ENCODE measurements around the gene ZNF426. TPM values are rescaled to one million over a fixed set of nuclear protein-coding genes. Genes with fewer than 3 reads are reported as not detected.
"Not testable (repeated sequence)": the region's sequence is repeated elsewhere in the genome, so short reads cannot be mapped to it uniquely, and the experiment has no call there.

Gene ZNF426
- polyA plus RNA-seq, 1 donor = 10.7 TPM

GRCh38 chr19:9552536-9553274 lies 14.3 kb upstream of the ZNF426 start:
- Histone ChIP-seq H3K4me1 (ENCODE audit: control insufficient read depth, insufficient read depth, low read length) (no peaks in the 10 kb centered on the region), H3K27ac (ENCODE audit: low read length) (no peak overlapping the region), H3K27me3 (ENCODE audit: control insufficient read depth, insufficient read depth, low read length) (no peaks in the 10 kb centered on the region), H3K9me3 (ENCODE audit: control insufficient read depth, low read depth, low read length) (peaks cover 9% of the 10 kb centered on the region), H3K4me3 (ENCODE audit: low read length) (no peak overlapping the region), H3K36me3 (ENCODE audit: control insufficient read depth, insufficient read depth, low read length) (no peaks in the 10 kb centered on the region)
- 67% methylated on average over 1 of the region's 7 CpGs for WGBS (ENCODE audit: insufficient coverage, low lambda C conversion rate)
- no peak for DNase-seq

GRCh38 chr19:9547870-9548269 lies 9.4 kb upstream of the ZNF426 start:
- H3K4me1 ChIP-seq (ENCODE audit: control insufficient read depth, insufficient read depth, low read length) = no peaks in the 10 kb centered on the region
- WGBS (ENCODE audit: insufficient coverage, low lambda C conversion rate) = no CpG with 5 or more reads among the region's 11 CpGs
- no peak for DNase-seq
- no peak overlapping the region for H3K4me3 ChIP-seq (ENCODE audit: low read length)
- no peaks in the 10 kb centered on the region for H3K27me3 ChIP-seq (ENCODE audit: control insufficient read depth, insufficient read depth, low read length)
- no peak overlapping the region for H3K27ac ChIP-seq (ENCODE audit: low read length)
- H3K9me3 ChIP-seq (ENCODE audit: control insufficient read depth, low read depth, low read length) = peaks cover 7% of the 10 kb centered on the region
- H3K36me3 ChIP-seq (ENCODE audit: control insufficient read depth, insufficient read depth, low read length) = no peaks in the 10 kb centered on the region

GRCh38 chr19:9541281-9541680 lies 2.8 kb upstream of the ZNF426 start:
- H3K27ac ChIP-seq (ENCODE audit: low read length); DNase-seq; H3K4me3 ChIP-seq (ENCODE audit: low read length); H3K4me1 ChIP-seq (ENCODE audit: control insufficient read depth, insufficient read depth, low read length); H3K36me3 ChIP-seq (ENCODE audit: control insufficient read depth, insufficient read depth, low read length); H3K27me3 ChIP-seq (ENCODE audit: control insufficient read depth, insufficient read depth, low read length): not testable (repeated sequence)
- no CpG with 5 or more reads among the region's 12 CpGs for WGBS (ENCODE audit: insufficient coverage, low lambda C conversion rate)
- peaks cover 13% of the 10 kb centered on the region for H3K9me3 ChIP-seq (ENCODE audit: control insufficient read depth, low read depth, low read length)

GRCh38 chr19:9539921-9540320 lies 1.5 kb upstream of the ZNF426 start:
- no CpG with 5 or more reads among the region's 1 CpG for WGBS (ENCODE audit: insufficient coverage, low lambda C conversion rate)
- not testable (repeated sequence) for H3K27ac ChIP-seq (ENCODE audit: low read length)
- H3K9me3 ChIP-seq (ENCODE audit: control insufficient read depth, low read depth, low read length) = peaks cover 22% of the 10 kb centered on the region

GRCh38 chr19:9539201-9539600 lies 756 bp upstream of the ZNF426 start:
- not testable (repeated sequence) for H3K4me1 ChIP-seq (ENCODE audit: control insufficient read depth, insufficient read depth, low read length); H3K27me3 ChIP-seq (ENCODE audit: control insufficient read depth, insufficient read depth, low read length); DNase-seq
- peaks cover 26% of the 10 kb centered on the region for H3K9me3 ChIP-seq (ENCODE audit: control insufficient read depth, low read depth, low read length)
- H3K36me3 ChIP-seq (ENCODE audit: control insufficient read depth, insufficient read depth, low read length) = peaks cover 21% of the 10 kb centered on the region
- peak overlapping the region; percentile 88 for H3K4me3 ChIP-seq (ENCODE audit: low read length)
- peak overlapping the region; percentile 97 for H3K27ac ChIP-seq (ENCODE audit: low read length)
- no CpG with 5 or more reads among the region's 6 CpGs for WGBS (ENCODE audit: insufficient coverage, low lambda C conversion rate)

More at GRCh38 chr19:9539921-9540320, 1.5 kb upstream of the ZNF426 start:
- peaks cover 14% of the 10 kb centered on the region for H3K36me3 ChIP-seq (ENCODE audit: control insufficient read depth, insufficient read depth, low read length)
- H3K4me3 ChIP-seq (ENCODE audit: low read length); H3K4me1 ChIP-seq (ENCODE audit: control insufficient read depth, insufficient read depth, low read length); H3K27me3 ChIP-seq (ENCODE audit: control insufficient read depth, insufficient read depth, low read length); DNase-seq: not testable (repeated sequence)

- Histone ChIP-seq H3K4me3 (ENCODE audit: low read length) (no peak overlapping the region), H3K27ac (ENCODE audit: low read length) (no peak overlapping the region), H3K27me3 (ENCODE audit: control insufficient read depth, insufficient read depth, low read length) (no peaks in the 10 kb centered on the region), H3K4me1 (ENCODE audit: control insufficient read depth, insufficient read depth, low read length) (no peaks in the 10 kb centered on the region), H3K36me3 (ENCODE audit: control insufficient read depth, insufficient read depth, low read length) (peaks cover 54% of the 10 kb centered on the region), H3K9me3 (ENCODE audit: control insufficient read depth, low read depth, low read length) (peaks cover 22% of the 10 kb centered on the region)
- WGBS (ENCODE audit: insufficient coverage, low lambda C conversion rate) = no CpG with 5 or more reads among the region's 4 CpGs
- no peak for DNase-seq
Observed at GRCh38 chr19:9535934-9536333, 2.5 kb downstream of the ZNF426 start.

- Histone ChIP-seq H3K4me3 (ENCODE audit: low read length) (no peak overlapping the region), H3K27me3 (ENCODE audit: control insufficient read depth, insufficient read depth, low read length) (no peaks in the 10 kb centered on the region), H3K9me3 (ENCODE audit: control insufficient read depth, low read depth, low read length) (peaks cover 41% of the 10 kb centered on the region), H3K4me1 (ENCODE audit: control insufficient read depth, insufficient read depth, low read length) (no peaks in the 10 kb centered on the region), H3K36me3 (ENCODE audit: control insufficient read depth, insufficient read depth, low read length) (peaks cover 89% of the 10 kb centered on the region), H3K27ac (ENCODE audit: low read length) (no peak overlapping the region)
- DNase-seq = no peak
- no CpG with 5 or more reads among the region's 4 CpGs for WGBS (ENCODE audit: insufficient coverage, low lambda C conversion rate)
Observed at GRCh38 chr19:9531933-9532332, 6.5 kb downstream of the ZNF426 start.

- Histone ChIP-seq H3K27ac (ENCODE audit: low read length) (no peak overlapping the region), H3K4me3 (ENCODE audit: low read length) (no peak overlapping the region), H3K36me3 (ENCODE audit: control insufficient read depth, insufficient read depth, low read length) (peaks cover 66% of the 10 kb centered on the region), H3K9me3 (ENCODE audit: control insufficient read depth, low read depth, low read length) (peaks cover 26% of the 10 kb centered on the region), H3K4me1 (ENCODE audit: control insufficient read depth, insufficient read depth, low read length) (no peaks in the 10 kb centered on the region), H3K27me3 (ENCODE audit: control insufficient read depth, insufficient read depth, low read length) (no peaks in the 10 kb centered on the region)
- WGBS (ENCODE audit: insufficient coverage, low lambda C conversion rate) = no CpG with 5 or more reads among the region's 5 CpGs
- no peak for DNase-seq
Observed at GRCh38 chr19:9528757-9529336, 9.6 kb downstream of the ZNF426 start.

GRCh38 chr19:9523885-9524474 lies 14.5 kb downstream of the ZNF426 start:
- Histone ChIP-seq H3K27ac (ENCODE audit: low read length) (no peak overlapping the region), H3K27me3 (ENCODE audit: control insufficient read depth, insufficient read depth, low read length) (no peaks in the 10 kb centered on the region), H3K4me3 (ENCODE audit: low read length) (no peak overlapping the region), H3K36me3 (ENCODE audit: control insufficient read depth, insufficient read depth, low read length) (peaks cover 19% of the 10 kb centered on the region), H3K4me1 (ENCODE audit: control insufficient read depth, insufficient read depth, low read length) (no peaks in the 10 kb centered on the region), H3K9me3 (ENCODE audit: control insufficient read depth, low read depth, low read length) (peaks cover 35% of the 10 kb centered on the region)
- DNase-seq = no peak
- WGBS (ENCODE audit: insufficient coverage, low lambda C conversion rate) = no CpG with 5 or more reads among the region's 1 CpG

GRCh38 chr19:9507285-9507684 lies 31.2 kb downstream of the ZNF426 start:
- Histone ChIP-seq H3K36me3 (ENCODE audit: control insufficient read depth, insufficient read depth, low read length) (no peaks in the 10 kb centered on the region), H3K4me3 (ENCODE audit: low read length) (no peak overlapping the region), H3K27me3 (ENCODE audit: control insufficient read depth, insufficient read depth, low read length) (no peaks in the 10 kb centered on the region), H3K27ac (ENCODE audit: low read length) (no peak overlapping the region), H3K4me1 (ENCODE audit: control insufficient read depth, insufficient read depth, low read length) (no peaks in the 10 kb centered on the region), H3K9me3 (ENCODE audit: control insufficient read depth, low read depth, low read length) (peaks cover 7% of the 10 kb centered on the region)
- DNase-seq = no peak
- WGBS (ENCODE audit: insufficient coverage, low lambda C conversion rate) = 100% methylated on average over 2 of the region's 3 CpGs

All from large intestine (tissue), 3 donors.